GM20000 (cell line): ENCODE measurements around the gene DYNC2H1.

Source experiments
- DNase-seq: peaks from one replicate; pipeline ENCODE4 v3.0.0; 2012; ENCODE audit warnings: low spot score
- CTCF ChIP-seq: IDR thresholded peaks from 2 replicates; pipeline ENCODE4 v1.5.1; 2012; ENCODE audit warnings: mild to moderate bottlenecking, control low read depth; ENCODE audit errors: extremely low read depth, missing control alignments

Gene DYNC2H1

GRCh38 chr11:103281301-103281700 is 172.1 kb downstream of the DYNC2H1 start:
- DNase-seq, result no peak
- no peak for TF ChIP-seq CTCF

- no peak for TF ChIP-seq CTCF
- DNase-seq, result no peak
Measured at GRCh38 chr11:103284260-103284659, 175.0 kb downstream of the DYNC2H1 start.

GRCh38 chr11:103294516-103294915 is 185.3 kb downstream of the DYNC2H1 start:
- DNase-seq, result no peak
- no peak for TF ChIP-seq CTCF

- no peak for DNase-seq
- TF ChIP-seq CTCF, result no peak
Measured at GRCh38 chr11:103295704-103296103, 186.5 kb downstream of the DYNC2H1 start.

- no peak for DNase-seq
- no peak for TF ChIP-seq CTCF
Measured at GRCh38 chr11:103297900-103298299, 188.7 kb downstream of the DYNC2H1 start.

GRCh38 chr11:103315248-103315647 is 206.0 kb downstream of the DYNC2H1 start:
- DNase-seq, result no peak
- TF ChIP-seq CTCF, result no peak

GRCh38 chr11:103317118-103317517 is 207.9 kb downstream of the DYNC2H1 start:
- DNase-seq, result no peak
- no peak for TF ChIP-seq CTCF
